ENCODE measurements around the gene TPPP.
"Not testable (repeated sequence)": the region's sequence is repeated elsewhere in the genome, so short reads cannot be mapped to it uniquely, and the experiment has no call there.

TPPP gene

GRCh38 chr5:693271-694041 is at the start of gene TPPP:
Gene TPPP, minus strand, starts transcription at chr5:693352. Its CDS starts 15,292 bp downstream, at chr5:678060.
- not testable (repeated sequence) for FAIRE-seq

- FAIRE-seq, result not testable (repeated sequence)
Measured at GRCh38 chr5:742276-742675, 49.1 kb upstream of the TPPP start.

- not testable (repeated sequence) for FAIRE-seq
Measured at GRCh38 chr5:734145-734544, 41.0 kb upstream of the TPPP start.

- not testable (repeated sequence) for FAIRE-seq
Measured at GRCh38 chr5:732754-733454, 39.8 kb upstream of the TPPP start.

GRCh38 chr5:729225-729624 is 36.1 kb upstream of the TPPP start:
- FAIRE-seq, result not testable (repeated sequence)

- FAIRE-seq, result not testable (repeated sequence)
Measured at GRCh38 chr5:727087-727486, 33.9 kb upstream of the TPPP start.

GRCh38 chr5:723865-724264 is 30.7 kb upstream of the TPPP start:
- FAIRE-seq, result not testable (repeated sequence)

GRCh38 chr5:723309-723708 is 30.2 kb upstream of the TPPP start:
- not testable (repeated sequence) for FAIRE-seq

- not testable (repeated sequence) for FAIRE-seq
Measured at GRCh38 chr5:719379-719778, 26.2 kb upstream of the TPPP start.

- no peak for FAIRE-seq
Measured at GRCh38 chr5:717143-717542, 24.0 kb upstream of the TPPP start.

- not testable (repeated sequence) for FAIRE-seq
Measured at GRCh38 chr5:716740-717139, 23.6 kb upstream of the TPPP start.

GRCh38 chr5:715636-716035 is 22.5 kb upstream of the TPPP start:
- FAIRE-seq, result not testable (repeated sequence)

GRCh38 chr5:714215-715118 is 21.3 kb upstream of the TPPP start:
- not testable (repeated sequence) for FAIRE-seq

- not testable (repeated sequence) for FAIRE-seq
Measured at GRCh38 chr5:713686-714085, 20.5 kb upstream of the TPPP start.

- not testable (repeated sequence) for FAIRE-seq
Measured at GRCh38 chr5:708848-709517, 15.8 kb upstream of the TPPP start.

- not testable (repeated sequence) for FAIRE-seq
Measured at GRCh38 chr5:708374-708773, 15.2 kb upstream of the TPPP start.

GRCh38 chr5:706127-706526 is 13.0 kb upstream of the TPPP start:
- not testable (repeated sequence) for FAIRE-seq

- not testable (repeated sequence) for FAIRE-seq
Measured at GRCh38 chr5:696753-697702, 3.9 kb upstream of the TPPP start.

GRCh38 chr5:696191-696590 is 3.0 kb upstream of the TPPP start:
- not testable (repeated sequence) for FAIRE-seq

GRCh38 chr5:695475-695874 is 2.3 kb upstream of the TPPP start:
- FAIRE-seq, result not testable (repeated sequence)

GRCh38 chr5:694042-694431 is 885 bp upstream of the TPPP start:
- FAIRE-seq, result not testable (repeated sequence)
